KOPT-K1 (cell line): ENCODE results near the gene EMSY.
A peak's percentile ranks its signal among the peaks of the same experiment; 100 is the strongest.

ENCODE experiments used
- H3K27ac ChIP-seq: fragments of 200-600 bp; sonication (generic); 2 replicates; pipeline ENCODE4 v1.5.1; 2016; ENCODE audit warnings: antibody characterized with exemption, mild to moderate bottlenecking, low read depth, low read length; ENCODE audit not compliant: poor library complexity, severe bottlenecking
- H3K36me3 ChIP-seq: fragments of 200-600 bp; sonication (generic); 2 replicates; pipeline ENCODE4 v1.5.1; 2017; ENCODE audit warnings: antibody characterized with exemption, mild to moderate bottlenecking, low read length, moderate library complexity; ENCODE audit not compliant: insufficient read depth
- H3K9me3 ChIP-seq: fragments of 200-600 bp; sonication (generic); 2 replicates; pipeline ENCODE4 v1.5.1; 2017; ENCODE audit warnings: antibody characterized with exemption, low read length, mild to moderate bottlenecking; ENCODE audit not compliant: insufficient read depth, poor library complexity, severe bottlenecking

The EMSY gene

DNA sequence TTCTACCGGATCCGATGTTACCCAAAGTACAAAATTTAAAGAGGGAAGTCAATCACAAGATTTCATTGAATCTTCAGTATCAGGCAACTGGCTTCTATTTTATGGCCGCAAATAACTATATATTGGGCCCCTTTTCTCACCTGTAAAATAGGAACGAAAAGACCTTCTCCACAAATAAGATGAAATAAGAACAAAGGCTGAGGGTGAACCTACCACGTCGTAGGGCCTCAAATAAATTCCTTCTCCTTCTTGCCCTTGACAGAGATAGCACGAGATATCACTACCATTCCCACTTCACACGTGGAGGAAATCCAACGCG, 794 bp upstream of the EMSY start:
- H3K27ac ChIP-seq: peak overlapping the region; percentile 91
- no peaks in the 10 kb centered on the region for H3K9me3 ChIP-seq
- peaks cover 32% of the 10 kb centered on the region for H3K36me3 ChIP-seq

DNA sequence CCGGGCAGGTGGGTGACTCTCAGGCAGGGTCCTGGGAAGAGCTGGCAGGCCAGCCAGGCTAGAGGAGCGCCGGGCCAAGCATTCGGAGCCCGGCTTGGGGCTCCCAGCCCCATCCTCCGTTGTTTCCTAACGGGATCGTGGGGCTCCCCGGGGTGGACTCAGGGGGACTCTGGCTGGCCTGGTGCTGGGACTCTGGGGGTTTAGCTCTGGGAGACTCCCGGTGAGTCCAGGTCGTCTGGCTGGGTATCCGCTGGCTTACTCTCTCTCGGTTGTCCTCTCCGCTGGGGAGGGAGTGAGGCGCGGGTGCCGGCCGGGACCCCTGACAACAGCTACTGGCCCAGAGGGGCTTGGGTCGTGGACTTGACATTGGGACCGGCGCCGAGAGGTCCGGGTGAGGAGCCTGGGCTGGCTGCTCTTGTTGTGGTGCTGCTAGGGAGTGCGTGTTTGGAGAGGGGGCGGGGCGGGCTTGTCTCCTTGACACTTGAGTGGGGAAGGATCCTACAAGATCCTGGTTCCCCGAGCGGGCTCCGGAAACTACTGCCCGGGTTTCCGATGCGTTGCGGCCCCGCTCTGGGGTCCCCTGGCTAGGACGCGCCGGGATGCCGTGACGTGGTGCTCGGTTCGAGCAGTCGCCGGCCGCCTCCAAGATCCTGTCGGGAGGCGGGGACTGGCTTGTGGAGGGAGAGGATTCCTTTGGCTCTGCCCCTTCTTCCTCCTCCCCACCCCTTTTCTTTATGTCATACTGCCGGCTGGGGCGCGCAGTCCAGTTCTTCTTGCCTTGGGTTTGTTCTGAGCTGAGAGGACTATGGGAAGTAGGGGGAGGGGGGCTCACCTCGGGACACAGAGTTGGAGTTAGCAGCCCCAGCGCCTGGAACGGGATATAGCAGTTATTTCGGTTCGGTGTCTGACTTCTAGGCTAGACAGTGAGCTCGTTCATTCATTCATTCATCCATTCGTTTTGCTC, 585 bp downstream of the EMSY start:
- peaks cover 46% of the 10 kb centered on the region for H3K36me3 ChIP-seq
- H3K27ac ChIP-seq: peak overlapping the region; percentile 91
- H3K9me3 ChIP-seq: no peaks in the 10 kb centered on the region

DNA sequence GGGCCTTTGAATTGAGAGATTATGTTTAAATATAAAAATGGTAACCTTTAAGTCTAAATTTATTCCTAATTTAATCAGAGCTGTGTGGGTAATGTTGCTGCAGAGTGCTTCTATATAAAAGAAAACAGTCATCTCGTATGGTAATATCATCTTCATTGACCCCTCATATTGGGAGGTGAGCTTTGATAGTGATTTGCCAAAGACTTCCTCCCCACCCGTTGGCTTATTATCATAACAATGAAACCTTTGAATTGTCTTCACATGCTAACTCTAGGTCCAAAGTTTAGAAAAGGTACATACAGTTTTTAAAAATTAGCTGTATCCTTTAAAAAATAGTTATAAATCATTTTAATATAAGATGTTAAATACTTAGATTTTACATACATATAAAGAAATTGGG, 3.7 kb downstream of the EMSY start:
- H3K36me3 ChIP-seq: peaks cover 68% of the 10 kb centered on the region
- H3K27ac ChIP-seq: no peak overlapping the region
- no peaks in the 10 kb centered on the region for H3K9me3 ChIP-seq

DNA sequence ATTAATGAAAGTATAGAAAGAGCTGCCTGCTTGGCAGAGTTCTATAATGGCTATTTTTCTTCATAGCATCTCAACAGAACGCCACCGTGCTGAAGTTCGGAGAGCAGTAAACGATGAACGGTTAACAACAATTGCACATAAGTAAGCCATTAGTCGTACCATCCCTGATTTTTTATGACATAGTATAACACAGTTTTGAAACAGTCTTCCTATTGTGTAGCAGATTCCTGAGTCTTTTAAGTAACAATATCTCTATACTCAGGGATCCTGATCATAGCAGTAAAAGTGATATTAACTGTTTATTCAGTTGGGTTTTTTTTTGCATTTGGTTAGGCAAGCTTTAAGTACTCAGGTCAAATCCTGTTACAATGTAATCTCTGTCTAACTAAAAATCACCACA, 8.4 kb downstream of the EMSY start:
- Histone ChIP-seq H3K9me3 (no peaks in the 10 kb centered on the region), H3K36me3 (peaks cover 94% of the 10 kb centered on the region), H3K27ac (no peak overlapping the region)

DNA sequence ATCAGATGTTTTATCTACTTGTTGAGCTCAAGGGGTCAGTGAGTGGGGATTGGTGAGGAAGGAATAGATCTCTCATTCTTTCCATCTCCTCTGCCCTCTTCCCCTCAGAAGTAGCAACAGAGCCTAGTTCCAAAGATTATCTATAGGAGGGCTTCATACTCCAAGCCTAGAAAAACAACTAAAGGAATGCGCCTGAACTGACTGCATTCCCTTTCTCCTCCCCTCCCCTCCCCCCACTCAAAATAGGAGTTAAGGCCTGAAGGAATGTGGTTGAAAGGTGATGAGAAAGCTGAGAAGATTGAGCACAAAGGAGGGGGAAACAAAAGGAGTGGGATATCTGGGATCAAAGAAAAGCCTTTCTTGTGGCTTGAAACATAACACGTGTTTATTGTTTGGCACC, 10.5 kb downstream of the EMSY start:
- no peak overlapping the region for H3K27ac ChIP-seq
- peaks cover 93% of the 10 kb centered on the region for H3K36me3 ChIP-seq
- H3K9me3 ChIP-seq: no peaks in the 10 kb centered on the region

DNA sequence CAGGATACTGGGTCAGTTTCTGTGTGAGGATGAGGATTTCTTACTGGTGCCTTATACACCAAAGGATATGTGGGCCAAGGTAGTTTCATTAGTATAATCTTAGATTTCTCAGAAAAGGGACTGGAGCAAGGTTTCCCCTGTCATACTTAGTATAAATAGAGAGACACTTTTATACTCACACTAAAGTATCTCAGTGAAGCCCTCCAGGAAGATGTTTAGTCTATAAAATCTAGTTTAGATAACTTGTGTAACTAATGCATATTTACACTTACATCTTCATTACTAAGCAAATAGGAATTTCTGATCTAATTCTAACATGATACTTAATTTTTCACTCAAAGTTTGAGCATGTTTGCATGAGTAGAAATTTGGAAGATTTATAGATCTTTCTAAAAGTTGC, 11.1 kb downstream of the EMSY start:
- Histone ChIP-seq H3K36me3 (peaks cover 93% of the 10 kb centered on the region), H3K9me3 (no peaks in the 10 kb centered on the region), H3K27ac (no peak overlapping the region)

DNA sequence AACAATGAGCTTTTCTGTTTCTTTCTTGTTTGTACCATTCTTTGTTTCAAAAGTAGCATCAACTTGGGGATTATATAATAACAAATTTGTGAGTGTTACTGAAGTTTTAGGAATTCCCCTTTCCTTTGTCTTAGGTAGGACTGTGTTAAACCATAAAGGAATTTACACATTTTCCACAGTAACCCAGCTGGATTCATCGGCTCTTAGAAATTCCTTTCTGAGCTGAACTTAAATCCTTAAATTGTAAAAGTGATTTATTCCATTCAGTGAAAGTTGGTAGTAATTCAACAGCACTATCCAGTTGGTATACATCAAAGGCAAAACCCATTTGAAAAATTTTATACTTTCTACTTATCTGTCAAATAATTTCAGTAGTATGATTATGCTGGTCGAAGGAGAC, 11.8 kb downstream of the EMSY start:
- H3K36me3 ChIP-seq: peaks cover 92% of the 10 kb centered on the region
- H3K27ac ChIP-seq: no peak overlapping the region
- H3K9me3 ChIP-seq: no peaks in the 10 kb centered on the region

DNA sequence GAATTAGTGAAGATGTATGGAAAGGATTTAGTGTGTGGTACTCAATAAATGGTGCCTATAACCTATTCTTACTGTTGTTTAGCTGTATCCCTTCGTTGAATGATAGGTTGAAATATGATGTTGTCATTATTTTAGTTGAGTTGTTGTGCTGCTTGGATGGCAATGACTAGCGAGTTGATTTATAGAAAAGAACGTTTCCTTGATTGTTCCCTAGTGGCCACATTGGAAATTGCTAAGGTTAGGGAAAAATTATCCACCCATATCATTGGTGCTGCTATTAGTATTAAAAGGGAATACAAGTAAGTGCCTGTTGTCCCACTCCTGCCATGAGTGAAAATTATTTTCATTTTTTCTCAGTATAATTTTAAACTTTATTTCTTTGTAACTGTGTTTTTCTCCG, 14.5 kb downstream of the EMSY start:
- no peak overlapping the region for H3K27ac ChIP-seq
- peaks cover 80% of the 10 kb centered on the region for H3K36me3 ChIP-seq
- H3K9me3 ChIP-seq: no peaks in the 10 kb centered on the region

DNA sequence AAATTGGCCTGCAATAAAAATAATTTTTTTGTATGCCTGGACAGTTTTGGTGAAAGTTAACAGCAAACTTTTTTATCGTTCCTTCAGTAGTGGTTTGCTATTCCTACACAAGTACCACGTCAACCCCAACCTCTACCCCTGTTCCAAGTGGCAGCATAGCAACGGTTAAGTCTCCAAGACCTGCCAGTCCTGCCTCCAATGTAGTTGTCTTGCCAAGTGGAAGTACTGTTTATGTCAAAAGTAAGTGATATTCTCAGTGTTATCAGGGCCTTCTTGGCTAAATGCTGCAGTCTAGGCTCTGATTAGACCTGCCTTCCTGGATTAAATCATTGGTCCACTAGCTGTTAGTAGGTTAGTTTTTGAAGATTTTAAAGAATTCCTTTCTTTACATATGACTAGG, 15.0 kb downstream of the EMSY start:
- Histone ChIP-seq H3K9me3 (no peaks in the 10 kb centered on the region), H3K36me3 (peaks cover 79% of the 10 kb centered on the region)

DNA sequence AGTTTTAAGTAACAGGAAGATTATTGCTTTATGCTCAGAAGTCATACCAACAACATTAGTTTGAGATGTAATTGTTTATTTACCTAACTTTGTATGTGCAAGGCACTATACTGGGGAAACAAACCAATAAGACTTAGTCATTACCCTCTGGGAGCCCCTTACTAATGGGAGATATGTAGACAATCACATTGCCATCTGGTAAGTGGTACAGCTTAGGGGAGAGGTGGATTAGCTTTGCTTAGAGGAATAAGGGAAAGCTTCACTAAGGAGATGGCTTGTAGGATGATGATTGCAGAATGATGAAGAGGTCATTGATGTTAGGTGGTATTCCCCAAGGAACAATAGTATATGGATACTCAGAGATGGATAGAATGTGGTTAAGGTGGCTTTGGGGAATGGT, 17.5 kb downstream of the EMSY start:
- H3K27ac ChIP-seq: no peak overlapping the region
- no peaks in the 10 kb centered on the region for H3K9me3 ChIP-seq
- peaks cover 78% of the 10 kb centered on the region for H3K36me3 ChIP-seq

More for the DNA sequence above, 15.0 kb downstream of the EMSY start:
- no peak overlapping the region for H3K27ac ChIP-seq

DNA sequence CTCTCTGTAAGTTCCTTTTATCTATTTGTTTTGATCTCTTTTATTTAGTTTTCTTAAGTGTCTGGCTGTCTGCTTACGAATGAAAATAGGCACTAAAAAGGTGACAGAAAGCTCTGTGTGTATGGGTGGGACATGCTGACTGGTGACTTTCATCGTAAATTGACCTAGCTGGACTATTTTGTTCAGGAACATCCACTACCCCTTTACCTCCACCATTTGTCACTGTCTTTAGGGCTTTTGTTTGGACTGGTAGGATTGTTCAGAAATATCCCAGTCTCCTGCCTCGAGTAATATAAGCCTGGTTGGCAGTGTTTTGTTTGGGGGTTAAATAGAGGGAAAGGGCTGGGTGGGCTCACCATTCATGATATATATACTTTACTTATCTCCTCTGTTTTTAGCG, 20.9 kb downstream of the EMSY start:
- Histone ChIP-seq H3K9me3 (no peaks in the 10 kb centered on the region), H3K36me3 (peaks cover 79% of the 10 kb centered on the region), H3K27ac (no peak overlapping the region)

DNA sequence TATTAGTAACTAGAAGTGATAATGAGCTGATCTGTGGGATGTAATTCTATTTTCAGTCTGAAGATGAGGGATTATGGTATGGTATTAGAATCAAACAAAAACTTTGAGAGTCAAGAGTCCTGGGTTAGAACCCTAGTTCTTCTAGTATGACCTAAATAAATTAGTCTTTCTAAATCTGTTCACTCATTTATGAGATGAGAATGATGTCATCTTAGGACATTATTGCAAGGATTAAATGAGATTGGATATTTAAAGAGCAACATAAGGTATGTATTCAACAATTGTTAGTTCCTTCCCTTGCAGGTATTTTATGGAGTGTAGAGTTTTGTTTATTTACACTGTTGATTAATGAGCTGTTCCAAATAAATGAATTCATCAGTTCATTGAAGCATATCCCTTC, 21.8 kb downstream of the EMSY start:
- Histone ChIP-seq H3K36me3 (peaks cover 80% of the 10 kb centered on the region), H3K9me3 (no peaks in the 10 kb centered on the region), H3K27ac (no peak overlapping the region)

DNA sequence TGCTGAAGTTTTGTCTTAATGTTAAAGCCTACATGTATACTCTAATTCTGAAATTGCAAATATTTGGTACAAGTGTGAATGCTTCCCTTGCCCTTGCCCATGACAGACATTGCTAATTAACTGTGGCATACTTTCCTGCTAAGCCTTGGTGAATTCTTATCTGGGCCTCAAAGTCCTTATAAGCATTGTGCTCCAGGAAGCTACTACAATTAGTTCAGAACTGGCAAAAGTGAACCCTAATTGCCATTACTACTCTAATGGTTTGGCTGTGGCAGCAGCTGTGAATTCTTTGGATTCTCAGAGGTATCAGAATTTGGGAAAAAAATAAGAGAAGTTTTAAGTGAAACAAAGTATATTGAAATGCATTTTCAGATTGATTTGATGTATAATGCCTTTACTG, 24.3 kb downstream of the EMSY start:
- Histone ChIP-seq H3K27ac (no peak overlapping the region), H3K36me3 (peaks cover 92% of the 10 kb centered on the region), H3K9me3 (no peaks in the 10 kb centered on the region)

DNA sequence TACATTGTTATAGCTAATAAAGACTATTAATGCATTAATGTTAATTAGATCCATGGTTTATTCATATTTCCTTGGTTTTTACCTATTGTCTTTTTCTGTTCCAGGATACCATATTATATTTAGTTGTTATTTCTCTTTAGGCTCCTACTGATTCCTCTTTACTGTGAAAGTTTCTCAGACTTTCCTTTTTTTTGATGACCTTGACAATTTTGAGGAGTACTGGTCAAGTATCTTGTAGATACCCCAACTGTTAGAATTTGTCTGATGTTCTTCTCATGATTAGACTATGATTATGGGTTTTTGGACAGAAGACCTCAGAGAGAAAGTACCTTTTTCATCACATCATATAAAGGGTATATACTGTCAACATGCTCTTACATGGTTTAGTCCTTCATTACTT, 26.6 kb downstream of the EMSY start:
- H3K9me3 ChIP-seq: no peaks in the 10 kb centered on the region
- peaks cover 94% of the 10 kb centered on the region for H3K36me3 ChIP-seq
- H3K27ac ChIP-seq: no peak overlapping the region

DNA sequence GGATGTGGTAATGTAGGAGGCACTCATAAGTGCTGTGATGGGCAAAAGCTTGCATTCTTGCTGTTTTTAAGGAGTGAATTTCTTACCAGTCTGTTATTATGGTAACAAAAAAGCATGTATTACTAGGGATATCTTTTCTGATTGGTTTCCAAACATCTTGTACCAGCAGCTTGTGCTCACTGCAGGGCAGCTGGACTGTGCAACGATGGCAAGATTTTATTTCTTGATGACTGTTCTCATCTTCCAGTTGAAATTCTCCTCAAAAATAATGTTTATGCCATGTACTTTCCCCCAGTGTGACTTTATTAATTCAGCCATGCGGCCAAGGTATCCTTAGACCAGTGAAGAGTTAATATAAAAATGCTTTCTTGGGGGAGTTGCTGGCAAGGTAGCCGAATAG, 35.4 kb downstream of the EMSY start:
- Histone ChIP-seq H3K36me3 (peaks cover 61% of the 10 kb centered on the region), H3K9me3 (peaks cover 43% of the 10 kb centered on the region), H3K27ac (no peak overlapping the region)

DNA sequence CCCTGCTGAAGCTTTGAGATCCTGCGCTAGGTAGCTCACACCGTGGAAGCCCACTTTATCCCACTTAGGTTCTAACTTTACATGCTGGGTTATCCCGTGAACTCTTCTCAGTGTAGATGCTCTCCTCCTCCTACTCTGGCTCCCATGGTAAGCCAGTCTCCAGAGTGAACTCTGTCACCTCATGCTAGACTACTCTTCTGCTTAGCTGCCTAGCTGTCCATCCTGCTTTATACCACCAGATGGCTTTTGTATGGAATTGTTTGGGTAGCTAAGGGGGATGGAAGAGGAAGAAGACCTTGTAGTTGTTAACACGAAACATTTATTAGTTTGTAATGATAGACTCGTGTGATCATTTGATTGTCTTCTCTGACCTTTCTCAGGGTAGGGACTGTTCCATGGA, 46.8 kb downstream of the EMSY start:
- H3K27ac ChIP-seq: no peak overlapping the region
- H3K36me3 ChIP-seq: peaks cover 67% of the 10 kb centered on the region

More for the DNA sequence above, 46.8 kb downstream of the EMSY start:
- no peaks in the 10 kb centered on the region for H3K9me3 ChIP-seq
